GM19023 (cell line): ENCODE results near the gene GLRX.
A peak's percentile ranks its signal among the peaks of the same experiment; 100 is the strongest.
"Not testable (repeated sequence)": the region's sequence is repeated elsewhere in the genome, so short reads cannot be mapped to it uniquely, and the experiment has no call there.

ENCODE experiments used
- ATAC-seq: cut with Tn5 transposase; IDR thresholded peaks from one replicate; pipeline ENCODE4 v1.9.1; 2021; ENCODE audit warnings: mild to moderate bottlenecking, moderate library complexity; ENCODE audit not compliant: unreplicated experiment

Gene GLRX

DNA sequence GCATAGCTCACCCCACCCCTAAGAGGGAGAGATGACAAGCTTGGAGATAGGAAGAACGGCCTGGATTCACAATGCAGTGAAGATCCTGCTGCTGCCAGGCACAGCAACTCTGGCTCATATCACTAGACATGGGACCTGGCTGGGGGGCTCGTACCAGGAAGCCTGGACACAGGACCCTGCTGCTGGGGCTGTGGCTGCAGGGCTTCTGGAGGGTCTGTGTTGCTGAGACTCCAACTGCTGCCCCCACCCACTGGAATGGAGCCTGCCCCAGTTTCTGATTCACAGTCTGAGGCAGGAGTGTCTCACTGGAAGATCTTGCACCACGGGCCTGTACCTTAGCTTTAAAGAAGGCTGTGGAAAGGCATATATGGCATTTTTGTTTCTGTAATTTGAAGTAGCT, 31.0 kb upstream of the GLRX start:
- no peak for ATAC-seq

DNA sequence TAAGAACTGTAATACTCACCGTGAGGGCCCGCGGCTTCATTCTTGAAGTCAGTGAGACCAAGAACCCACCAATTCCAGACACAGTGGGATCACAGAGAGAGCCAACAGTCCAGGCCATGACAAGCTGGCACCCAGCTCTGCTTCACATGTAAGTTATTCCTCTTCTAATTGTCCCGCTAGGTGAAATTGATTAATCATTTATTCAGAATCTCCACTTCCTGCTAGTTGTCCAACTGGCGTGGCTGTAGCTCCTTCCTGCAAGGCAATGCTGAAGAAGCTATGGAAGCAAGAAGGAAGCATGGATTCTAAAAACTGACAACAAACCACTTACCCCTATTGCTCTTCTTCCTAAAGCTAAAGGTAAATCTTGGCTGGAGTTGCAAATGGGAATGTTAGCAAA, 30.0 kb upstream of the GLRX start:
- no peak for ATAC-seq

DNA sequence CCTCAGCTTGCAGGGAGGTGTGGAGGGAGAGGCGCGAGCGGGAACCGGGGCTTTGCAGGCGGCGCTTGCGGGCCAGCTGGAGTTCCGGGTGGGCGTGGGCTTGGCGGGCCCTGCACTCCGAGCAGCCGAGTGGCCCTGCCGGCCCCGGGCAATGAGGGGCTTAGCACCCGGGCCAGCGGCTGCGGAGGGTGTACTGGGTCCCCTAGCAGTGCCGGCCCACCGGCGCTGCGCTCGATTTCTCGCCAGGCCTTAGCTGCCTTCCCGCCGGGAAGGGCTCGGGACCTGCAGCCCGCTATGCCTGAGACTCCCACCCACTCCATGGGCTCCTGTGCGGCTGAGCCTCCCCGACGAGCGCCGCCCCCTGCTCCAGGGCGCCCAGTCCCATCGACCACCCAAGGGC, 28.6 kb upstream of the GLRX start:
- not testable (repeated sequence) for ATAC-seq

DNA sequence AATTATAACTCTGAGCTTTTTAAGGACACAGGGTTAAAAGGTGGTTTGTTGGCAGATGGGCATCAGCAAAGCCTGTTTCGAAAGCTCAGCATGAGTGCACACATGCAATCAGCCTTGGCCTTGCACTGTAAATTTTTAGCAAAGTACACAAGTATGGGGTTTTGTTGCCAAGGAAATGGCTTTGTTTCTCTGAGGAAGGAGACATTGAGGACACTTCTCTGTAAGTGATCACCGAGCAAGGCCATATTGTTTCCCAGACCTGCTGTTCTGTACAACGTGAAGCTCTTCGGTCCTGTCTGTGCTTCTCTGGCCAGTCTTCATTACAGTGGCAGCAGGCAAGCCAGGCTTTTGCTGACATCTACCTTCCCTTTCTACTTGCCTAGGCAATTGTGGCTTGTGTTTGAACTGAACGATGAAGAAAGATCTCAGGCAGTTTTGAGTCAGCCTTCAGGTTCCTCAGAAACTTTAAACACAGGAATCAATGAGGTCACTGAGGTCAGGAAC, 27.9 kb upstream of the GLRX start:
- ATAC-seq = no peak

DNA sequence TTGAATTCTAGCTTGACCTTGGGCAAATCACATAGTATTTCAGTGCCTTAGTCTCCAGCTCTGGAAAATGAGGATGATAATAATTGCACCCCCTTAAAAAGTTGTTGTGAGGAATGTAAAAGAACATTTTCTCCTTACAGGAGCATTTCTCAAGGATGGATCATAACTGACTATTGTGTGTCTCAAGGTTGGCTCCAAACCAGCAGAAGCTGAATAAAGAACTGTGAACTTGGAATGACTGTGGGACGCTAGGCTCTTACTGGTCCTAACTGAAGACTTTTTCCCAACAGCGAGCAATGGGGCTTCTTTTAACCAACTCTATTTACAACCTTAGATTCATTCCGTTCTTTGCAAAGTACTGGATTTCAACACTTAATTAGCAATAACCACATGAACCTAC, 26.2 kb upstream of the GLRX start:
- ATAC-seq = no peak

DNA sequence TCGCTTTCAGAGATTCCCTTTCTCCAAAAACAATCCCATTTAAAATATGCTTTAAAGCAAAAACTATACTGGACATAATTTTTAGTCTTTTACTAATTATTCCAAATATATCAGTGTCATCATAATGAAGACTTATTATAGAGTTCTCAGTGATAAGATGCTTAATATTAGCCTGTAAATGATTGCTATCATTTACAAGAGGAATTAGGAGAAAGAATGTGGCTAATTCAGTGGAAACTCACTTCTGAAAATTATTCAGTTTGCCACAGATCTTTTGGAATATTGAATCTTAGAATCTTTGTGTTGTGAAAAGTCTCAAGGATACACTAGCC, 24.7 kb upstream of the GLRX start:
- ATAC-seq = no peak

DNA sequence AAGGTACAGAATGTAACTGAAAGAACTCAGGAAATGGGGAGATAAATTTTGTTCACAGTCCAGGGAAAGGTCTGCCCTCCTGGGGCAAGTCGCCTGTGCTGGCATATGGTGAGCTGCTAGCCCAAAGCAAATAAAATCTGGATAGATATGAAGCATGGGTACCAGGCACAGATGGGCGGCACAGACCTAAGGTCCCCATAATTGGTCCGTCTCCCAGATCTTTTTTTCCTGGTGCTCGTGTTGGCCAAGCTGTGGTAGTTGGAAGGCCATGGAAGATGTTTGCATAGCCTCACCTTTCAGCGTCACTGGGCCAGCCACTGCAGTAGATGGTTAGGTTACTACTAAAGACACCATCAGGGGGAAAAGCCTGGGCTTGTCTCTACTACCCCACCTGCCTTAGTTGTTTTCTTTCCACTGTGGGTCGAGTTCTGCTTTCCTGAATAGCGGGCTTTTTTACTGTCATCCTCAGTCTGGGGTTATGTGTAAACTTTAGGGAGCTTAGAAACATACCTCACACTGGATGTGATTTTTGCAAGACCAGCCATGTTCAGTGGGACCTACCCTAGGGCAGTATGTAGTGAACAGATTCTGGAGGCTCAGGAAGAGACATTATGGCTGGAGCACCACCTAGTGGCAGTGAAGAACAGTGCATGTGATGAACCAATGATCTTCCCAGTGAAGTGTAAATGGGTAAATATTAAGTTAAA, 24.2 kb upstream of the GLRX start:
- ATAC-seq = peak; percentile 63

DNA sequence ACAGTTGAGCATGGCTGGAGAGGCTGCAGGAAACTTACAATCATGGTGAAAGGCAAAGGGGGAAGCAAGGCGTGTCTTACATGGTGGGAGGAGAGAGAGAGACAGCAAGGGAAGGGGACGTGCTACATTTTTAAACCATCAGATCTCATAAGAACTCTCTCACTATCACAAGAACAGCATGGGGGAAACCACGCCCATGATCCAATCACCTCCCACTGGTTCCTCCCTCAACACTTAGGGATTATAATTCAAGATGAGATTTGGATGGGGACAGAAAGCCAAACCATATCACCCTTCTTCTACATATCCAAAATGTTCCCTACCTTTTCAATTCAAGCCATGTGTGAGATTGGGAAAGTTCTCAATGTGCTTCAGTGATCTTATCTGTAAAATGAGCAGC, 22.9 kb upstream of the GLRX start:
- no peak for ATAC-seq

DNA sequence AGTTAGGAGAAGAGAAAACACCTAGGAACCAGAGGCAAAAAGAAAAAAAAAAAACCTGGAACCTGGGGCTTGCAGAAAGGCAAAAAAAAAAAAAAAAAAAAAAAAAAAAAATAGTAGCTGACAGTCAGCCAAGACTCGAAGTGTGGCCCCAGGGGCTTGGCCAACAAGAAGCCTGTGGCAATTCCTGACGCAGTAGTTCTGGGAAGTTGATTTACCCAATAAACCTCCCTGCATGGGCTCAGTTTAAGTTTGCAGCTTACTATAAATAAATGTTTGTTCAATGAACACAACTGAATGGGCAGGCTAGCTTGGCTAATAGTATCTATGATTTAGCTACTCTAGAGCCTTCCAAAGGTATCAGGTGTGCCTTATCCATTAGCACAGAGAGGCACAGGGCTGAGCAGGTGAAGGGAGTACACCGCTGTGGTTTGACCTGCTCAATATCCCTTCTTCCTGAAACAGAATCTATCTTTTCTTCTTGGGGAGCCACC, 21.3 kb upstream of the GLRX start:
- ATAC-seq = no peak

DNA sequence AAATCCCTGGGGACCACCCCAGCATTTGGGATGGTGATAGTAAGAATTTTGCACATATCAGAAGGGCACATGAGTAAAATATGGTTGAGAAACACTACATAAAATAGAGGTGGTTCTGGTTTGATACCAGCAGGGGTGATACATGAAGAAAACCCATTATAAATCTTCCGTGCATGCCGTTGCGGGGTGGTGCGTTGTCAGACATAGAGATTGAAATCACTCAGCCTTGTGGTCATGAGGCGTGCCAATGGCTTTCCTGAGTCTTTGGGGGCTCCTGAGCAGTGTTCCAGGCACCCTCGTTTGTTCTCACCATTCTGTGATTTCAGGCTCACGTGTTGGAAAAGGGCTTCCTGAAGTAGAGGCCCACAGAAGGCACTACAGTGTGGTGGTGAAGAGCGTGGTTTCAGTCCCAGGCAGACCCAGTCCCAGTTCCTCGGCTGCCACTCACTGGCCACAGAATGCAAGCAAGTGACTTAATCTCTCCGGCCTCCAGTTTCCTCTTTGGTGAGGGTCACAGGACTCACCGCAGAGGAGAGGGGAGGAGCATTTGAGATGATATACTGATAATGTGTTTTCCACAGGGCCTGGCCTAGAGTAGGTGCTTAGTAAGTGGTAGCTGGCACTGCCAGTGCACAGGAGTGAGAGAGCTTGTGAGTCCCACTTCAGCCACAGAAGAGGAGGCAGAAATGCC, 20.5 kb upstream of the GLRX start:
- ATAC-seq = peak; percentile 93

DNA sequence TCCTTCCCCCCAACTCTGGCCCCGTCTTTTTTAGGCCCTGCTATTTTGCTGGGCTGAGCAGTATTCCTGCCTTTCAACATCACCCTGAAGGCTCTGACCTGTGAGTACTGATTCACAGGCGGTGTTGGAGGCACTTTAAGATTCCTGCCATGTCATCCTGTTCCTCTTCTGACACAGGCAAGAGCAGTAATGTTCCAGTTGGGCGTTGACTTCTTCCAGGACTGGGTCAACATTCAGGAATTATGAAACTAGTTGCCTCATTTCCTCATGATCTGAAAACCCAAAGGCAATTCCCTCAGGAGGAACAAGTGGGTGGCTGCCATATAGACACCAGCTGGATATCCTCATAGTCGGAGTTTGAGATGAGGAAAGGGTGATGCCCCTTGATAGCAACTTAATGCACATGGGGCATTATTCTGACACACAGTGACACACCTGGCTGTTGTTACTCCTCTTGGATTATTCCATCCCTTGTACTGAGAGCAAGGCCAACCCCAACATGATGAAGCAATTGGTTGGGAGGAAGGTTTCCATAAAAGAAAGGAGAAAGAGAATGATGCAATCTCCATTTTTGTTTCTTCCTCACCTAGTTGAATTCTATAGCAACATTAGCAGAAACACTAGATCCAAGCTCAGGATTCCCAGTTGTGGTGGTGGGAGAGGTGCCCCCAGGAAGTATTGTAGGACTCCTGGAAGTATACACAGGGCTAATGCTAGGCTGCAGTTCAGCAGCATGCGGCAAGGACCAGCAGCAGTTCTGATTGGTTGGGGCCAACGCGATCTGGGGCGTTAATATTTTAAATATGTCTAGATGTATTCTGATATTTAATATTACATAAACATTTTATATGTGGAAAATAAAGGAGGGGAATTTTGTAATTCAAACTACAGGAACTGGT, 19.6 kb upstream of the GLRX start:
- ATAC-seq = no peak

DNA sequence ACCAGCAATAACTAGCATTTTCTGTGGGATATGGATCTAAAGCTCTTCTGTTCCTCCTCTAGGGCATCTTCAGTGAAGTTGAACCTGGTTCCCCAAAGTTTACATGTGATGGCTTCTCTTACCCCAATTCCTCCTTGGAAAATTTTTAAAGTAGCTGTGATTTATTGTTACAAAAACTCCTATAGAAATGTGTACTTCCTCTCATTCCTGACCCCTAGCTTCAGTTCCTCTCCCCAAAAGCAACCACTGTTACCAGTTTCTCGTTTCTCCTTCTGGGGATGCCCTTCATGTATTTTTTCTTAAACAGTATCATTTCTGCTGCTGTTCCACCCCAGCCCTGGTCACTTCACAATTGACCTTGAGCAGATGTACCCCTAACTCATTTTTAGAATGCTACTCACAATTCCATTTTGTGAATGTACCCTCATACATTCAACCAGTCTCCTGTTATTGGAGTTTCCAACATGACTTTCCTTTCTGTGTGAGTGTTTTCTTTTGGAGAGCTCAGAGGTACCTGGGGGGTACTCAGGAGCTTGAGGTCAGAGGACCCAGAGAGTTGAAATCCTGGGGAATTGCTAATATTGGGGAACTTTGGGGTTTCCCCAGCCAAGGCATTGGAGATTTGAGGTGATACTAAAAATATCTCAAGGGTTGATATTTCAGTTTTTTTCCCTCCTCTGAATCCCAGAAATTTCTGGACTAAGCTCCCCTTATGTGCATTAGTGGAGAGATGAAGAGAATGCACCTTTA, 18.6 kb upstream of the GLRX start:
- ATAC-seq = no peak

DNA sequence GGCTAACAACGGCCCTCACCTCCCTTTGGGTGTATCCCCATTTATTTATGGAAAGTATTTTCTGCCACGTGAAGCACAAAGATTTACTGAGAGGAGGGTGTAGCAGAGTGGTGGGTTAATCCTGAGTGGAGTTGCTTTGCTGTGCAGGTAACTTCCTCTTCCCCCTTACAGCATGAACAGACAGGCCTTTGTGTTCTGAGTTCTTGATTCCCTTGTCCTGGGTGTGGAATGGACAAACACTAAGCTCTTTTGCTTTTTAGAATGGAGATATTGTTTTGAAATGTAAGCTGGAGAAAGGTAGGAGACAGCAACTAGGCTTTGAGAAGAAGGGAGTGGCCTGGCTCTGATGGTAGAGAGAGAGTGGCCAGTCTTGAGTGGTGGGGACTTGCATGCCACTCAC, 17.1 kb upstream of the GLRX start:
- ATAC-seq = no peak

DNA sequence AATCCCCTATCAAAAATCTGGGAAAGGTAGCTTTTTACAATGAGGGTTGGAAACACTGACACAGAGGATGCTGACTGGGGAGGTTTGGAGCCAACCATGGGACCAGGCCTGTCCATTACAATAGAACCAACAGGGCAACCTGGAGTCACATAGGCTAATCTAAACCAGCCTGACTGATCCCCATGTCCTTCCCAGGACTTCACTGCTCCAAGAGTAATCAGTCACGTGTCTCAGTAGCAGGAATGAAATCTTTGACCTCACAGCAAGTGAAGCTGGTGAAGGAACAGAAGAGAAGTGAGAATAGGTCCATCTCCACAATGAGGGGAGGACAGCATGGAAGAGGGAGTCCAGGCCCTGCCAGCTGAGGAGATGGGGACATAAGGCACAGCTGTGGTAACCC, 16.0 kb upstream of the GLRX start:
- ATAC-seq = no peak

DNA sequence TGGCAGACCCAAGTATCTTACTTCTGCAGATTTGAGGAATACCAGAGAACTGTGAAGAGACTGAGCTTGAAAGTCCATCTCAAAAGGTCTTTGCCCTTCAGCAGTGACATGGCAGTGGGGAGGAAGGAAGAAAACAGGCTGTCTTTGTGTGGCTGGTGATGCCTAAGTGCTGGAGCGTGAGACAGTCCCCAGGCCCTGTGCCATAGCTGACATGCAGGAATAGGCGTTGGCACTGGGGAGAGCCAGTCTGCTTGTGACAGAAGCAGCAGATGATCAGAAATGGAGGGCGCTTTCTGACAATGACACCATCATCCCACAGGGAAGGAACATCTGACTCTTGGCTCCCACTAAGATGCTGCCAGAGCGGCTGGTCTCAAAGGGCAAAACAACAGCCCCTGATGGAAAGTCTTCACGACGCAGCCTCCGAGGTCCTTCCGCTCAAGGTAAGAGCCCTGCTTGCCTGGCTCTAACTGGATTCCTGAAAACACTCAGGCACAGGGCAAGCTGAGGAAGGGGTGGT, 15.5 kb upstream of the GLRX start:
- no peak for ATAC-seq

DNA sequence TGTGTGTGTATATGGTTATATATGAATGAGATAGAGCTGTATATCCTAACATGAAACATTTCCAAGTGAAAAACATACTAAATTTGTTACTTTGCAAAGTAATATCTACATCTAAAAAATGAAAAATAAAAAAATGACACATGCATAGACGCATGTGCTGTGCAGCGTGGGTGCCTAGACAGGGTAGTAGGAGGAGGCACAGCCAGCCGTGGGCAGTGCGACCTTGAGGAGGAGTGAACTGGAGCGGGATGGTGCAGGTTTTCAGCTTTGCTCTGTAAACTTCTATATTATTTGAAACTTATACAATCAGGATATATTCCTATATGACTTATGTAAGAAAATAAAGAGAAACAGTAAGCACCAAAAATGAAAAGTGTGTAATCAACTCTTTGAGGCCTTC, 15.0 kb upstream of the GLRX start:
- ATAC-seq = no peak

DNA sequence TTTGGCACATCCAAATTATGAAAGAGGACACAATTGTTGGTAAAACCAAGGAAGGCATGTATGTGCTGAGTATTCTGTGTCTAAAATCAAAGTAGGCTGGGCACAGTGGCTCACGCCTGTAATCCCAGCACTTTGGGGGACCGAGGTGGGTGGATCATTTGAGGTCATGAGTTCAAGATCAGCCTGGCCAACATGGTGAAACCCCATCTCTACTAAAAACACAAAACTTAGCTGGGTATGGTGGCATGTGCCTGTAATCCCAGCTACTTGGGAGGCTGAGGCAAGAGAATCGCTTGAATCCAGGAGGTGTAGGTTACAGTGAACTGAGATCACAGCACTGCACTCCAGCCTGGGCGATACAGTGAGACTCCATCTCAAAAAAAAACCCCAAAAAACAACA, 14.4 kb upstream of the GLRX start:
- not testable (repeated sequence) for ATAC-seq

DNA sequence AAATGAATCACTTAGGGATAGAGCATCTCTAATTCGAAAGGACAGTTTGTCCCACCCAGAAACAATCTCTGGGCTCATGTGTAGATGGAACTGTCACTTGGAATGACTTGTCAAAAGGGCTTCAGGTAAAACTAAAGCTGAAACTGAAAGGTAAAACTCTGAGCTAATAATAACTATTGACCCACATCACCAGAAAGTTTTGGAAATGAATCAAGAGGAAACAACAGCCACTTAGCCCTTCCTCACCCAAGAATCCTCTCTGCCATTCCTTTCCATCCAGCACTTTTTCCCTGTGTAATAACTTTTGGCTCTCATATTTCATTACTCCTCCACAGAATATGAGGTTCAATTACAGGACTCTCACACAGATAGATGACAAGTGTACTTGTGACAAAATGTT, 14.0 kb upstream of the GLRX start:
- no peak for ATAC-seq

DNA sequence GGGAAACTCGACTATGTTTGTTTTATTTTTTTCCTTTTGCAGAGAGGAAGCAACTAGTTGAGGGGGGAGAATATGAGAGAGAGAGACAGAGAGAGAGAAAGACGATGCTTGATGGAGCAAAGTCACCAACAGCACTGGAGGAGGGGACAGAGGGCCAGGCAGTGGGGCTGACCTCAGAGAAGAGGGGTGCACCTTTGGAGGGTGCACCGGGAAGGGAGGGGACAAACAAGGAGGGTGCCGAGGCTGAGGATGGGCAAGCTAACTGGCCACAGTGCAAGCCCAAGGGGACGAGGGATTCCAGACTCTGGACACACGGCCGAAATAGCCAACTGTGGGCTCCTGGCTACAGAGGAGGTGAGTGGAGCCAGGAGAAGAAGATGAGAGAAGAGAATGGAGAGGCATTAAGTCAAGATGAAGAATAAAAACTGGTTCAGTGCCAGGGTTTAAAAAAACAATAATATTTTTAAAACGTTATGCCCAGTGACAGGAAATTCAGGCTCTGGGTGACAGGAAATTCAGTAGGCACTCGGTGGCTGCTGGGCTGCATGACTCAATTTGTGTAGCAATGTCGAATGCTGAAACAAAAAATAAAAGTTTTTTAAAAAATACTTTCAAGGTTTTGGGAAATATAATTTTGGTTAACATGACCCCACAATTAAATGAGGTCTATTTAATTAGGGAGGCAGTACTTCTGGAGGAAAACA, 13.3 kb upstream of the GLRX start:
- no peak for ATAC-seq

DNA sequence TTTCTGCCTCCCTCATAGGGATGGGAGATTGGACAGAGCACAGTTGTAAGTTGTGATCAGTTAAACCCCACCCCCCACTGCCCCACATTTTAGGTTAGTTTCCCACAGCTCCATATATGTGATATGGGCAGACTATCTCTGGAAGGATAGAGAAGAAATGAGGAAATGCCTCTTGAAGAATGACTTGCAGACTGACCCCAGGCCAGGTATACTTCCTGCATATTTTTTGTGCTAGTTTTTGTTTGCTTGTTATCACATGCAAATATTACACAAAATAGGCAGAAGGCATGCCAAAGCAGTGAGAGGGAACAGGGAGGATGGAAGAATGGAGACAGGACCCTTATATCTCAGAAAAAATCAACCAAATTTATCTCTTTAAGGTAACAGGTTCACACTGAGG, 10.1 kb upstream of the GLRX start:
- no peak for ATAC-seq
